GM18520 (cell line): ENCODE data around the gene ADGRG4.
"Not testable (repeated sequence)": the region's sequence is repeated elsewhere in the genome, so short reads cannot be mapped to it uniquely, and the experiment has no call there.

Source experiments
- ATAC-seq: cut with Tn5 transposase; IDR thresholded peaks from one replicate; pipeline ENCODE4 v1.9.1; 2021; ENCODE audit not compliant: unreplicated experiment

The ADGRG4 gene

GRCh38 chrX:136386826-136387225 lies 86.1 kb downstream of the ADGRG4 start:
- ATAC-seq = no peak

- ATAC-seq = no peak
These were observed 87.3 kb downstream of the ADGRG4 start for GRCh38 chrX:136387951-136388502.

- no peak for ATAC-seq
These were observed 90.2 kb downstream of the ADGRG4 start for GRCh38 chrX:136390921-136391320.

GRCh38 chrX:136395271-136395670 lies 94.5 kb downstream of the ADGRG4 start:
- no peak for ATAC-seq

GRCh38 chrX:136397001-136397400 lies 96.2 kb downstream of the ADGRG4 start:
- no peak for ATAC-seq

GRCh38 chrX:136405126-136405525 lies 104.4 kb downstream of the ADGRG4 start:
- no peak for ATAC-seq

GRCh38 chrX:136417806-136418205 lies 117.0 kb downstream of the ADGRG4 start:
- ATAC-seq = no peak

- ATAC-seq = no peak
These were observed 120.6 kb downstream of the ADGRG4 start for GRCh38 chrX:136421338-136421737.

- ATAC-seq = no peak
These were observed 123.0 kb downstream of the ADGRG4 start for GRCh38 chrX:136423724-136424123.

- ATAC-seq = no peak
These were observed 125.2 kb downstream of the ADGRG4 start for GRCh38 chrX:136425996-136426395.

GRCh38 chrX:136431625-136432024 lies 130.9 kb downstream of the ADGRG4 start:
- no peak for ATAC-seq

GRCh38 chrX:136437774-136438173 lies 137.0 kb downstream of the ADGRG4 start:
- no peak for ATAC-seq

- ATAC-seq = no peak
These were observed 137.4 kb downstream of the ADGRG4 start for GRCh38 chrX:136438192-136438591.

GRCh38 chrX:136445674-136446073 lies 144.9 kb downstream of the ADGRG4 start:
- not testable (repeated sequence) for ATAC-seq

GRCh38 chrX:136446208-136446607 lies 145.4 kb downstream of the ADGRG4 start:
- ATAC-seq = no peak

- no peak for ATAC-seq
These were observed 146.5 kb downstream of the ADGRG4 start for GRCh38 chrX:136447308-136447707.

GRCh38 chrX:136447968-136448367 lies 147.2 kb downstream of the ADGRG4 start:
- no peak for ATAC-seq

GRCh38 chrX:136450050-136450830 lies 149.5 kb downstream of the ADGRG4 start:
- ATAC-seq = no peak

GRCh38 chrX:136452614-136453013 lies 151.9 kb downstream of the ADGRG4 start:
- ATAC-seq = no peak

GRCh38 chrX:136453114-136453513 lies 152.4 kb downstream of the ADGRG4 start:
- no peak for ATAC-seq

GRCh38 chrX:136453771-136454170 lies 153.0 kb downstream of the ADGRG4 start:
- no peak for ATAC-seq

GRCh38 chrX:136456133-136456532 lies 155.4 kb downstream of the ADGRG4 start:
- ATAC-seq = no peak
